ENCODE data around the gene NMRK2. TPM values are rescaled to one million over a fixed set of nuclear protein-coding genes. Genes with fewer than 3 reads are reported as not detected.
"Not testable (repeated sequence)": the region's sequence is repeated elsewhere in the genome, so short reads cannot be mapped to it uniquely, and the experiment has no call there.

Gene NMRK2
- total and polyA plus RNA-seq, 2 of the 13 experiments (the other 11 are each of a cell fraction or from before 2014, with no cell fraction given), result not detected

DNA sequence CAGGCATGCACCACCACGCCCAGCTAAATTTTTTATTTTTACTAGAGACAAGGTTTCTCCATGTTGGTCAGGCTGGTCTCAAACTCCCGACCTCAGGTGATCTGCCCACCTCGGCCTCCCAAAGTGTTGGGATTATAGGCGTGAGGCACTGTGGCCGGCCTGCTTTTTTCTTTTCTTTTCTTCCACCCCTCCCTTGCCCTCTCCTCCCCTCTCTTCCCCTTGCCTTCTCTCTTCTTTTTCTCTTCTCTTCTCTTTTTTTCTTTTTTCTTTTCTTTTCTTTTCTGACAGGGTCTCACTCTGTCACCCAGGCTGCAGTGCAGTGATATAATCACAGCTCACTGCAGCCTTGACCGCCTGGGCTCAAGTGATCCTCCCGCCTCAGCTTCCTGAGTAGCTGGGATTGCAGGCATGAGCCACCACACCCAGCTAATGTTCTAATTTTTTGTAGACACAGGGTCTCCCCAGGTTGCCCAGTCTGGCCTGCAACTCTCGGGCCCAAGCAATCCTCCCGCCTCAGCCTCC, 19.9 kb downstream of the NMRK2 start:
- H3K27ac ChIP-seq (ENCODE audit: extremely low read length, insufficient read depth, low read length); H3K4me1 ChIP-seq (ENCODE audit: insufficient read depth, low read length); H3K4me3 ChIP-seq (replicated peaks in 1 of 3; ENCODE audit: insufficient read depth in 1 of 3, low read depth in 2 of 3, low read length in 3 of 3); FAIRE-seq; H2AFZ ChIP-seq (ENCODE audit: low read length); H4K20me1 ChIP-seq (ENCODE audit: insufficient read depth, low read length); DNase-seq (ENCODE audit: low spot score); H3K79me2 ChIP-seq (ENCODE audit: insufficient read depth, low read length); intact Hi-C loops (cut with micrococcal nuclease; ENCODE audit: unreplicated experiment); H3K9ac ChIP-seq (ENCODE audit: insufficient read depth, low read depth, low read length); CTCF ChIA-PET (ENCODE audit: low intra/inter-chr PET ratio, low total read pairs); BruUV-seq (replicated peaks); H3K9me3 ChIP-seq (ENCODE audit: low read length); H3K36me3 ChIP-seq (replicated peaks in 1 of 2; ENCODE audit: control insufficient read depth in 1 of 2, insufficient read depth in 2 of 2, low read length in 2 of 2); H3K27me3 ChIP-seq (ENCODE audit: control insufficient read depth in 1 of 2, insufficient read depth in 2 of 2, low read length in 2 of 2); in situ Hi-C loops (cut with HindIII; ENCODE audit: extremely low pct_ligation_motif_present, low pct_unique_long_range_greater_than_20kb): not testable (repeated sequence)
- peak; percentile 12; the same call in 2 of the 3 replicates for ATAC-seq
- 0 out of 2 replicates have a peak, but pooled peaks have one; percentile 0 for TF ChIP-seq RARA (CRISPR knock-in tag; IDR thresholded peaks at IDR 0.05)
- WGBS (ENCODE audit: low lambda C conversion rate), result 29% methylated on average over 9 of the region's 9 CpGs
- H3K4me2 ChIP-seq (ENCODE audit: low read depth, low read length), result peak overlapping the region; percentile 45; the same call in 1 of the 2 replicates
- POLR2A ChIA-PET, result interaction anchor here (0.9 kb wide), 1 partner anchor 33 kb away, joined by 3 read pairs; the partner anchor contains the start of gene EEF2

DNA sequence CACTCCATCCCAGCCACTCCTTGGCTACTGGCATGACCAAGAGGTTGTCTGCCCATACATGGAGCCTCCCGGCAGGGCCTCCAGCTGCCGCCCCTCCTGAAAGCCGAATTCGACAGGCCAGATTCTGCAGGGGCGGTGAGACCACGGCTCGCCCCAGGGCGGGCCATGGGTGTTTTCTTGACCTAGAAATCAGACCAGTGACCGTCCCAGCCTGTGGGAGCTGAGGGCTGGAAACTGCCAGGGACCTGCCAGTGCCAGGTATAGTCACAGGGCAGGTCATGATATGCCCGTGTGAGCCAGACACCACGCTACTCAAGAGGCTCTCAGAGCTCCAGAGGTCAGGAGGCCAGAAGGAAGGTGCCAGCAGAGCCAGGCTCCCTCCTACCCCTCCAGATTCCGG, 21.2 kb downstream of the NMRK2 start:
- Histone ChIP-seq H4K20me1 (ENCODE audit: insufficient read depth, low read length) (no peaks in the 10 kb centered on the region), H3K4me2 (ENCODE audit: low read depth, low read length) (no peak overlapping the region), H3K36me3 (replicated peaks in 1 of 2; ENCODE audit: control insufficient read depth in 1 of 2, insufficient read depth in 2 of 2, low read length in 2 of 2) (peaks cover 0 to 4% of the 10 kb centered on the region in 2 experiments; a peak in 1 of 5 replicates), H3K27ac (ENCODE audit: extremely low read length, insufficient read depth, low read length) (no peak overlapping the region), H3K4me3 (replicated peaks in 1 of 3; ENCODE audit: insufficient read depth in 1 of 3, low read depth in 2 of 3, low read length in 3 of 3) (no peak overlapping the region), H3K9me3 (ENCODE audit: low read length) (no peaks in the 10 kb centered on the region), H3K27me3 (ENCODE audit: control insufficient read depth in 1 of 2, insufficient read depth in 2 of 2, low read length in 2 of 2) (peaks cover 0 to 7% of the 10 kb centered on the region in 2 experiments; a peak in 2 of 5 replicates), H3K79me2 (ENCODE audit: insufficient read depth, low read length) (no peaks in the 10 kb centered on the region), H2AFZ (ENCODE audit: low read length) (no peak overlapping the region), H3K4me1 (ENCODE audit: insufficient read depth, low read length) (peaks cover 6% of the 10 kb centered on the region; the same call in 1 of the 2 replicates), H3K9ac (ENCODE audit: insufficient read depth, low read depth, low read length) (no peak overlapping the region)
- ATAC-seq, result no peak
- ChIA-PET POLR2A (no interaction called here), CTCF (ENCODE audit: low intra/inter-chr PET ratio, low total read pairs) (no interaction called here)
- in situ Hi-C loops (cut with HindIII; ENCODE audit: extremely low pct_ligation_motif_present, low pct_unique_long_range_greater_than_20kb) (no loop called here), intact Hi-C loops (cut with micrococcal nuclease; ENCODE audit: unreplicated experiment) (no loop called here)
- no peak for FAIRE-seq
- TF ChIP-seq TOE1 (CRISPR knock-in tag; IDR thresholded peaks at IDR 0.05) (no peak), TARDBP (CRISPR knock-in tag; IDR thresholded peaks at IDR 0.05) (no peak), RFX1 (IDR thresholded peaks at IDR 0.05) (no peak), AKAP8 (CRISPR knock-in tag; IDR thresholded peaks at IDR 0.05) (no peak), BHLHE40 (IDR thresholded peaks at IDR 0.05; ENCODE audit: low read length) (no peak), GTF2F1 (IDR thresholded peaks at IDR 0.05; ENCODE audit: low read length) (no peak), ZBTB3 (CRISPR knock-in tag; IDR thresholded peaks at IDR 0.05; ENCODE audit: borderline replicate concordance, low read depth) (no peak)
- TF ChIP-seq, protein P1, sequence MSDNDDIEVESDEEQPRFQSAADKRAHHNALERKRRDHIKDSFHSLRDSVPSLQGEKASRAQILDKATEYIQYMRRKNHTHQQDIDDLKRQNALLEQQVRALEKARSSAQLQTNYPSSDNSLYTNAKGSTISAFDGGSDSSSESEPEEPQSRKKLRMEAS (IDR thresholded peaks at IDR 0.05), result no peak
- BruUV-seq (replicated peaks), result no TSS peak
- DNase-seq (ENCODE audit: low spot score), result no peak
- WGBS (ENCODE audit: low lambda C conversion rate), result 79% methylated on average over 7 of the region's 12 CpGs
